GM21390 (cell line): Measurements from ENCODE around the gene MBP.
"Not testable (repeated sequence)": the region's sequence is repeated elsewhere in the genome, so short reads cannot be mapped to it uniquely, and the experiment has no call there.

ENCODE experiments used
- ATAC-seq: cut with Tn5 transposase; IDR thresholded peaks from one replicate; pipeline ENCODE4 v1.9.1; 2021; ENCODE audit not compliant: unreplicated experiment

The MBP gene

DNA sequence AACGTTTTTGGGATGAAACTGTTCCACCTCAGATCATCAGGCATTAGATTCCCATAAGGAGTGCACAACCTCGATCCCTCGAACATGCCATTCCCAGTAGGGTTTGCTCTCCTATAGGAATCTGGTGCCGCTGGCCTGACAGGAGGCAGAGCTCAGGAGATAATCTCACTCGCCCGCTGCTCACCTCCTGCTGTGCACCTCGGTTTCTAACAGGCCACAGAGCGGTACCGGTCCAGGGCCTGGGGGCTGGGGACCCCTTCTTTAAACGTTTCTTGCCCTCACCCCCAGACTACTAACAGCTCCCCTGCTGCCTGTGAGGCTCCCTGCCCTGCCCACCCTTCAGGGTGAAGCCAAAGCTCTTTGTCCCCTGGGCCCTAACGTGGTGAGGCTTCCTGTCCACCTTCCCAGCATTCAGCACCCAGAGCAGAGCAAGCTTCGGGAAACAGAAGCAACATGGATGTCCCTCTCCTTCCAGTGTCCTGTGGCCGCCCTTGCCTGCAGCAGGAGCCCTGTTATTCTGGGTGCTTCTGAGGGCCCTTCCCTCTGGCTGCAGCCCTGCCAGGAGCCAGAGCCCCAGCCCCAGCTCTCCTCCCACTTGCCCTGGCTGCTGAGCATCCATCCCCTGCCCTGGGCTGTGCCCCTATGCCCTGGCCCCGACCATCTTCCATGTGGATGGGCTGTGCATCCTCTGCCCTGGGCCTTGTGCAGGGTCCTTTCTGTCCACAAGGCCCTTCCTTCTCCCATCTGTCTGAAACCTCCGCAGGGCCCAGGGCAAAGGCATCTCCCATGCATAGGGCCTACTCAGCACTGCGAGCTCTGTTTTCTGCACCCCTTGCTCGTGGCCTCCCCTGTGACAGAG, 140.1 kb downstream of the MBP start:
- no peak for ATAC-seq

DNA sequence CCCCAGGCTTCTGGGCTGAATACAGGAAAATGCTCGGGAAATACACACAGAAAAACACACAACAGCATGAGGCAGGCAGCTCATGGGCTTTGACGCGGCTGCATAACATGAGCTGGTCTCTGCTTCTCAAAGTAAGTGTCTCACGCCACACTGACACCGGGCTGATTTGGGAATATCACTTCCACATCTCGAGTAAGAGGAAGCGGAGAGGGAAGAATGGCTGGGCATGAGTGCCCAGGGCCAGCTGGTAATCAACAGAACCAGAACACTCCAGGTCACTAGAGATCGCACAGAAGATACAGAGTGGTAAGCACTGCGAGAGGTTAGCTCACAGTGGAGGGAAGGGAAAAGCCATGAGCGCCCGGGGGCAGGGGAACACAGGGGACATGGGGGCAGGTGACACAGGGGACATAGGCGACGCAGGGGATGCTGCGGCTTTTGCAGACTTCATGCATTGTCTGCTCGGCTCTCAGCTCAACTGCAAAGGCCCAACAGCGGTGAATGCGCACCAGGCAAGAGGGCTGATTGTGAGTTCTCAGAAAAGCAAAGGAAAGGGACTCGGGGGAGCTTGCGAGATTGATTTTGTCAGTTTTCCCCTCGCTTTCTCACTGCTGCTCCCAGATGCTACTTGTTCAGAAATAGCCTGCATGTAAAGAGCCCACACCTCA, 141.4 kb downstream of the MBP start:
- ATAC-seq: no peak

DNA sequence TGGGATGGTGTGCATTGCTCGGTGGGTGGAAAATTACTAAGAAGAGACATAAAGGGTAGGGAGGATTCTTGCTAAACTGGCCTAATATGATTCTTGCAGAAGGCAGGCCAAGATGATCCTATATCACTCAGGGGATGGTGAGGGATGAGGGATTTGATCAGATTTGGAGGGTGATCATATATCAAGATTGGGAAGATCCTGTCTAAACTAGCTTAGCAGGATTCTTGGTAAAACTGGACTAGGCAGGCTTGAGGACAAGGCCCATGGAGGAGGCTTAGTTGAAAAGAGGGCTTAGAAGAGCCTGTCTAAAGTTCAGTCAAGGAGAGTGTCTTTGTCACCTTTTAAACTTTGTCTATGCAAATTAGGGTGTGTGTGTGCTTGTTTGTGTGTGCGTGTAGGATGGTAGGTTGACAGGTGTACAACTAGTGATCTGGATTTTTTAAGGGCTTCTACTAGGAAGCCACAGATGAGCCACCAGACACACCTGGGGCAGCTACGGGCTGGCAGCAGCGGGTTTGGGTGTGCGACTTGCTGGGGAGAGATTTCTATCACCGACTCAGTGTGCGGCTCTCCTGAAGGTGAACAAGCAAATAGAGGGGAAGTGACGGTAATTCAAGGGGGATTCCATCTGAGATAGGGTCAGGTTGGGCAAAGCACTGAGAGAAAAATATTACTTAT, 142.1 kb downstream of the MBP start:
- ATAC-seq: not testable (repeated sequence)

DNA sequence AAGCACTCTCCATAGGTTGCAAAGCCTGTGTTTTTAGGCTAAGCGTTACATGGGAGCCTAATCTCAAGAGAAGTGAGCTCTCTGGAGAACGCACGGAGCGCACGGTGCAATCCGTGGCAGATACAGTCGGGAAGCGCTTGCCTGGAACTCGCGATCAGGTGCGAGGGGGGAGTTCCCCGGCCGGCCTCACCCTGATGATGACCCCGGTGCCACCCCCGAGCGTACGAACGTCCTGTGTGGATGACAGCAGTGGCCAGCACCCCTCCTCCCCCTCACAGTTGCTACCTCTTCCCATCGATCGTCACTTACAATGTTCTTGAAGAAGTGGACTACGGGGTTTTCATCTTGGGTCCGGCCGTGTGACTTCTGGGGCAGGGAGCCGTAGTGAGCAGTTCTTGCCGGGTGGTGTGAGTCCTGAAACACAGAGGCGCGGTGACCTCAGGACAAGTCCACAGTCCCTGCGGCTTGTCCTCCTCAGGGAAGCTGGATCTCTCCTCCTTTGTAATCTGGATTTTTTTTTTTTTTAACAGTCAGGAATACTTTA, 142.9 kb downstream of the MBP start:
- no peak for ATAC-seq

DNA sequence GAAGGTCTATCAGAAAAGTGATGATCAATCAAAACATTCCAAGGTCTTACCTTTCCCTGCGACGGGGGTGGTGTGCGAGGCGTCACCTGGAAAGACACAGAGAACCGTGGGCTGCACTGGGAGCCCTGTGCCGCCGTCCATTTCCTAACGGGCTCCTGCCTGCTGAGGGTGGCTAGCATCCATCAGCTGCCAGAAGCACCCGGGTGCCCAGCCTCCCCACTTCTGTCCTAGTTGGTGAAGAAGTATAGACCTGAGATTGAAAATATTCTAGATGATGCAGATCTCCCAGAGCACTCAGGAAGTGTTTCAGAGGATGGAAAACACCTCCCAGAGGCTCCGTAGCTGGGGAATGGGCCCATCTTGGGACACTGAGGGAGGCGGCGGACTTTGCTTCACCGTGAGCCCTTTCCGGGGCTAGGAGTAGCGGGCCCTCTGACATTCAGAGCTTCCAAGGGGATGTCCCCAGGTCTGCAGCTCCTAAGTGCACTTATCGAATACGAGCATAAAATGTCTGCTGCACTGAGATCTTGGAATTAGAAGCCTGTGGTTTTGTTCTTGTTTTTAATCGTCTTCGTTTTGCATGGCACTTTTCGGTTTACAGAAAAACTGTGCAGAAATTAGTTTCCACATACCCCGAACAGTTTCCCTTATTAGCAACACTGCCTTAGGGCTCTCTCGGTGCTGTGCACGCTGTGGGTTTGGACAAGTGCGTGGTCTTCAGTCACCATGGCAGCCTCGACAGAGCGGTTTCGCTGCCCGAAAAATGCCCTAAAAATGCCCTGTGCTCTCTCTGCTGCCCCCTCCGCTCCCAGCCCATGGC, 143.5 kb downstream of the MBP start:
- no peak for ATAC-seq

DNA sequence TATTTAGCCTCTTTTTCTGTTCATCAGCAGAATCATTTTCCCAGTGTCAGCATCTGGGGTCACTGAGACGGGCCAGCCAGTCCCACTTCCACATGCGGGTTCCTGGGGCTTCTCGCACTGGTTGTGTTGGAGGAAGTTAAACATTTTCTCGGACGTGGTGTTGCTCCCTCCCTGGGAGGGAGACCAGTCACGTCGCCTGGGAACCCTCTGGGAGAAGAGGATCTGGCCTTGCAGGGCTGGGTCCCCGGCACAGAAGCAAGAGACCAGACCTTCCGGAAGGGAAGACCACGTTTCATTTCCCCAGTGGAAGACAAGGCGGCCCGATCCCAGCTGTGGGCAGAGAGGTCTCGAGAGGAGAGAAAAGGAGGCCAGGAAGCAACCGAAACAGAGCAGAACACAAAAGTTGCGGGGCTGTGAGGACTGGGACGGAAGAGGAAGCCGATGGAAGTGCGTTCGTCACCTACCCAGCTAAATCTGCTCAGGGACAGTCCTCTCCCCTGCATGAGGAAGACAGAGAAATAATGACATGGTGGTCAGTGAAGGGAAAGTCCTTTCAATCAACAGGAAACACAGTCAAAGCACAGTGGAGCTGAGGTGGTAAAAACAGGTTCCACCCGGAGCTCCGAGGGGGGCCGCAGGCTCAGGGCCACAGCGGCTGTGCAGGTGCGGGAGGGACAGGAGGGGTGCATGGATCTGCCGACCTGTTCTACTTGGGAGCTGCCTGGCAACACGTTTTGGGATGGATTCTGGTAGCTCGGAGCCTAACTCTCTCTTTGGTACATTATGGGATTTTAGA, 144.4 kb downstream of the MBP start:
- ATAC-seq: no peak

DNA sequence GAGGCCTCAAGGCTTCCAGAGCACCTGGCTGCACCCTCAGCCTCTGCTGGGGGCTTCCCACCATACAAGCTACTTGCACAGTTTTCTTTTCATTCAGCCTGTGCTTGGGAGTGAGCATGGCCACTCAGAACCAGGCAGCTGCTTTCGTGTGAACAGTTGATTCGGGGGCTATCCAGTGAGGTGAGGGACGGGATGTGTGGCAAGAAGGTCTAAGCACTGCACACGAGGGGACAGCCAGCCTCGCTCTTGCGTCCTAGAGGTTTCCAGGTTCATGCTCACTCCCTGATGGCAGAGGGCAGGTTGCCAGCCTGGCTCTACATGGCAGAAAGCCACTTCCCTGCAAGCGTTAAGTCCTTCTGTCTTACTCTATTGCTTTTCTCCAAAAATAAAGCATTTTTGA, 146.2 kb downstream of the MBP start:
- ATAC-seq: no peak

DNA sequence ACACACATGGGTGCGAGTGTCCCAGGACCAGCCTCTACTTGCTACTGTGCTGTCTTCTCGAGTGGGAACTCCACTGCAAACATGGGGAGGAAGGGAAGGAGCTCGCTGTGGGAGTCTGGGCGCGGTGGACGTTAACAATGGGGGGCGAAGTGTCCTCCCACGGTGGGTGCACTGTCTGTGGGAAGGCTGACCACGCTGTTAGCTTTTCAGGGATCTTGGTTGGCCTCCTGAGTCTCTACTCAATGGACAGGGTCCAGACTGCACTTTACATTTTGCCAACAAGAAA, 146.7 kb downstream of the MBP start:
- ATAC-seq: no peak

DNA sequence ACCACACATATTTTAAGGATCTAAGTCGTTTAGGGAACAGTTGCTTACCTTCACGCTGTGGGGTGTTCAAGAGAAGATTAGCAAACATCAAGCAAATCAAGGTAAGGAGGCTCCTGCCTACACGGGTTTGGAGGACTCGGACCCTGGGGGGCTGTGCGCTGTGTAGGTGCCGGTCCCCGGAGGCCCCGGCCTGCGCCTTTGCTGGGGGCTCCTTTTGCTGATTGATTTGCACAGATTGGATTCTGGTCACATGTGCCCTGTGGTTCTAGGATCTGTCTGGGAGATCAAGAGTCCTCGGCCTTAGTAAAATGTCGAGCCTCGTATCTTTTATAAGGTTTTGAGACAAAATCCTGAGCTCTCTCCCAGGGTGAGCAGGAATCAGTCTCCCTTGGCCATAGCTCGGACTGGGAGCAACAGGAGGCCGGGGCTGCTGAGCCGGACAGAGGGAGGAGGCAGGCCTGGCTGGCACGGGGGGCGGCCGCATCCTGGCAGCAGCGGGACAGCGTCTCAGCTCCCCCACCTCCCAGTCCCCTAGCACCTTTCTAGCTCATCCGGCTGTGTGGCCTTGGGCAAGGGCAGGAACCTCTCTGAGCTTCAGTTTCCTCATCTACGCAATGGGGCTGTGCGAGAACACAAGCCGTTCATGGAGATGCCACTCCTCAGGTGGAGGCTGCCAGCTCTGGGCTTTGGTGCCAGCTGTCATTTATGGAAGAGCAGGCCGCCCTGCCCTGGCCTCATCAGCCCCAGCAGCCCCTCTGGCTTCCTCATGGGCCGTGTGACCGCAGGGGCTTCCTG, 147.2 kb downstream of the MBP start:
- ATAC-seq: no peak

DNA sequence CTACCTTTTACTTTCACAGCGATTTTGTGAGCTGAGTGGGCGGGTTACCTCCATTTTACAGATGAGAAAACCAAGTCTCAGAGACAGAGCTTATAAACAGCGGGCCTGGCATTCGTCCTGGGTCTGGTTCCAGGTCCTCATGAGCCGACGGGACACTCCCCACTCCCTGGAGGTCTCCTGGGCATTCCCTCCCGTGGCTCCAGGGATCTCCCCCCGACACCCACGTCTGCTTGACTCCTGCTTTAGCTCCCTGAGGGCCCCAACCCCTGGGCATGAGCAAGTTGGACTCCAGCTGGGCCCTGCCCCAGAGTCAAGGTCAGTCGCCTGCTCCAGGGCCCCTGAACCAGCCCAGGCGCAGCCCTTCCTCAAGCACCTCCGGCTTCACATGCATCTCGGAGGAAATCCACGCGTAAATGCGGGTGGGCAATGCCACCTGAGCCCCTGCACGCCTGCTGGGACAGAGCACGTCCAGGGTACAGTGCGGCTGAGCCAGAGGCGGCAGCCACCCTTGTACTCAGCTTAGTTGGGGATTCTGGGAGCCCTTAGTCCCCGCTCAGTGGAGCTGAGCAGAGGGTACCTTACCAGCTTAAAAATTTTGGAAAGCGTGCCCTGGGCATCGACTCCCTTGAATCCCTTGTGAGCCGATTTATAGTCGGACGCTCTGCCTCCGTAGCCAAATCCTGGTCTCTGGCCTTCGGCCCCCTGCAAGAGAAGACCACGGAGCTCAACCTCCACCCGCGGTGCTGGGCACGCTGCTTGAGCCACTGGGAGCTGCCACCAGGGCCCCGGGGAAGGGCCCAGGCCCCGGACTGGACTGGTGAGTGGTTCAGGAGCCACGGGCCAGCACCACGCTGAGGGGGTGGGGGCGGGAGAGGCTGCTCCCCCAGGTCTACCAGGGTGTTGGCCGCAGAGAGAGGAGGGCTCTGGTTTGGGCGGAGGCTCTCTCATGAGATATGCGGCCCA, 148.1 kb downstream of the MBP start:
- ATAC-seq: no peak

DNA sequence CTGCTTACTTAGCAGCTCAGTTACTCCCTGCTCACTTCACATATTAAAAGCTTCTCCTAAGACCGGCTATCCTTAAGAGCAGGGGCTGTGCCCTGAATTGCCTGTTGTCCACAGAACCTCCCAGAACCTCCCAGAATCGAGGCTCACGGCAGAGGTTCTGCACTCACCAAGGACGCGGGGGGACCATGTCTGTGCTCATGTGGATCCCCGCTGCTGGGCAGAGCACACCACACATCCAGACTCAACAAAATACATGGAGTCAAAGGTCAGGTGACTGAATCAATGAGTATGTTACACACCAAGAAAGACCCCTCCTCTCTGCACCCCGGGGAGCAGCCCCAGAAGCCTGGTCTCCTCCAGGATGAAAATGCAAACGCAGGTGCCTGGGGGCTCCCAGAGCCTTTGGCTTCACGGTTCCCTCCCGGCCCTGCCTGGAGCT, 149.0 kb downstream of the MBP start:
- ATAC-seq: no peak

DNA sequence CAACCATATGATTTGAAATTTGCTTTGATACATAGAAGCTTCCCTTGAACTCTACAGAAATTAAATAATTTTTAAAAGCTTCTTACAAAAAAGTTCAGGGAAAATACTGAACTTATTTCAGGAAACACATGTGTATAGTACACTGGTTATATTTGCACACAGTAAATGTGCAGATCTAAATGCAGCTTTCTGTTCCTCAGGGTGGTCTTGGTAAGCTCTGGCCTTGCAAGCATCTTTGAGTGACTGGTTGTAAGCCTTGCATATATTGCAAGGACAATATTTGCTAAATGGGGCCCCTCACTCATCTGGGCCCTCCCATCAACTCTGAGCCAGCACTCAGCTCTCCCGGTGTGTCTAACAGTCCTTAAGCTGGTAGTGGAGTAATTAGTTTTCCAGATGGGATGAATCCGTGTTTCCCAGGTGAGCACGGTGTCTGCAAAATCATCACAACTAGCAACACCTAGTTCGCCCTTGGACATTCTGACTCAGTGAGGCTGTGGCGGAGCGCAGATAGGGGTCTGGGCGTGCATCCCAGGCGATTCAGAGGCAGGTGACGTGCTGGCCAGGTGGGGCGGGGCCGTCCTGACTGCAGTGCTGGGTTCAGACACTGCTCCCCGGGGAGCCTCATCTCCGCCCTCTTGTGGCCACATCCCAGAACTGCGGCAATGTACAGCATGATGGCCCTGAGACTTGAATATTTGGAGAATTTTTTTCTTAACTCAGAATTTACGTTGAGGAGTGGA, 149.6 kb downstream of the MBP start:
- peak; percentile 67 for ATAC-seq

DNA sequence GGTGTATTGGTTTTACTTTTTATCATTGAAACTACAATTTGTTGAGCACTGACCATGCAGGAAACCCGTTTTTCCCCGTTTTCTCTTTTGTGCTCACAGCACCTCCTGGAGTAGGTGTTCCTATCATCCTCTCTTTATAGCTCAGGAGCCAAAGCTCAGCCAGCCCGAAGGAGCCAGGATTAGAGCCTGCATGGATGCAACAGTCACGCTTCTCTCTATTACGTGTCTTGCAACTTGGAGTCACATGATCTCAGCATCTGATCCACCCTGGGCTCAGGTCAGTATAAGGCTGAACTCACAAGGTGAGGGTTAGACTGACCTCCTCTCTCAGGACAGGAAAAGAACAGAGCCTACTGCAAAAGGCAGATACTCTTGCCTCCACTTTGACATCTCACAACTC, 150.5 kb downstream of the MBP start:
- no peak for ATAC-seq

DNA sequence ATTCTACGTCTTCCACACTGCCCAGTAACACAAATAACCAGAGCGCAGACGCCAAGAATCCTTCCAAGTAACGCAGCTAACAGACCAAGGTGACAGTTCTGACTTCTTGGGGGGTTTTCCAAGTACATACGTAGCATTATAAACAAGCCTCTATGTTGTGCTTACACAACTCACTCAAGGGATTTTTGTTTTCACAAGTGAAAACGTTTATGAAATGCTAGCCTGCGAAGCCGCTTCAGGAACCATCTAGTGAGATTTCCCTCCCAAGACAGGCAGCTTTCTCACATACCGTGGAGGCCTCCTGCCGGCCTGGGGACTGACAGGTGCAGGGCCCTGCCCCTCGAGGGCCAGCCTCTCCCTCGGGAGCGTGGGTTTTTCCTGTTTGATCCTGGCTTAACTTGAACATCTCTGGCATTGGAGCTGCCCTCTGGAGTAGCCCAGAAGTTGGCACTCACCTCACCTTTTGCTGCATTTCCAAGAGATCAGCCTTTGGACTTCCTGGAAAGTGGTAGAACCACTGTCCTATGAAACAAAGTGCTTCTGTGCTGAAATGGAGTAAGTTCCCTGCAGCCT, 151.1 kb downstream of the MBP start:
- peak; percentile 59 for ATAC-seq

DNA sequence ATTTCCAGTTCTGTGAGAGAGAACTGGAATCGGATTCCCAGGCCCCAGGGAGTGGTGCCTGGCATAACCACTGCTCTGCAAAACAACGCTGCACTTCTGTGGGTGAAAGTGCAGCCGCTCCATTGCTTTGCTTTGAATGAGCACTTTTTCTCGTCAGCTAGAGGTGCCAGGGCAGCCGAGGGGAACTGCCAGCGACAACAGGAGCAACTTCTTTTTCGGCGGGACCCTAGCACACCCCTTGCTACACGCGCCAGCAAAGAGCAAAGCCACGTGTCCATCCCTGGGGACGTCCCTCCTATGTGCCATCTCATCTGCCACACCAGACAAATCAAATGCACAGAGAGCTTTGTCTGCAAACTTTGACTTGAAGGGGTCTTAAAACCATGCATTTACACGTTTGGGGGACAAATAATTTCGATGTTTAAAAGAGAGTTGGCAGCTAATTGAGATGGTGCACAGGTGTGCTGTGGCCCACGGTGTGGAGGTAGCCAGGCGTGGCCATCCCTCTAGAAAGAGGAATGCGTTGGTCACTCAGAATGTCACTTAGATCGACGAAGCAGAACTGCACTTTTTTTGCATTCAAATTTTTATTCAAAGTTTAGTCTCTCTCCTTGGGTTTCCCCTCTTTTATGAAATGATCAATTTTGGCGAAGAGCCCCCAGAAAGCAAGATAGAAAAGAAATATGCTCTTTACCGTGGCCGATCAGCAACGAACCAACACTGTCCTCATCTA, 151.8 kb downstream of the MBP start:
- peak; percentile 39 for ATAC-seq

DNA sequence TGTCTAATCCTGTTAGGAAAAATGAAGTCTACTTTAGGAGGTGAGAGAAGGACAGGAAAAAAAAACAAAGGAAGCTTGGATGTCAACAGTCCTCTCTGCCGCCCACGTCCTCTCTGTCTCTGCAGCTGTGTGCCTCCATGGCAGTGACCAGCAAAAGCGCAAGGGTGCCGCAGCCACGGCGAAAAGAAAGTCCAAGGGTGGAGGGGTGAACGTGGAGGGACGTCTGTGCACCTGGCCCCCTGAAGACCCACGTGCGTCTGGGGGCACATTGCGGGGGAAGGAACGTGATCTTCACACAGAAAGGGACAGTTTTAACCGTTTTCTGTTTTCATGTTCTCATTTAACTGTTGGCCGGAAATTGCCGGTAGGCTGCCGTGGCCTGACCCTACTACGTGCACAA, 152.7 kb downstream of the MBP start:
- ATAC-seq: no peak
